HepG2 (cell line): ENCODE results near the gene GALNT11. TPM values are rescaled to one million over a fixed set of nuclear protein-coding genes. Genes with fewer than 3 reads are reported as not detected.

Experiments
- CBX5 ChIP-seq: sonication (generic); formaldehyde crosslinking; IDR thresholded peaks from 2 replicates; pipeline ENCODE4 v1.4.0; 2020; ENCODE audit warnings: missing genetic modification reagents, borderline replicate concordance
- CC2D1A ChIP-seq: sonication (generic); formaldehyde crosslinking; IDR thresholded peaks from 2 replicates; pipeline ENCODE4 v1.8.1; 2023; ENCODE audit warnings: mild to moderate bottlenecking, missing genetic modification reagents
- ESRRA ChIP-seq: sonication (generic); formaldehyde crosslinking; IDR thresholded peaks from 2 replicates; pipeline ENCODE4 v1.5.1; 2020; ENCODE audit warnings: mild to moderate bottlenecking, low read depth, missing genetic modification reagents
- GABPB1 ChIP-seq: IDR thresholded peaks from 2 replicates; pipeline ENCODE4 v1.6.1; 2016; ENCODE audit warnings: mild to moderate bottlenecking, missing genetic modification reagents, moderate library complexity, missing compliant biosample characterization
- HNF1B ChIP-seq: sonication (generic); formaldehyde crosslinking; IDR thresholded peaks from 2 replicates; pipeline ENCODE4 v1.5.1; 2020; ENCODE audit warnings: mild to moderate bottlenecking, moderate library complexity, missing genetic modification reagents
- KAT2B ChIP-seq: fragments of 150-350 bp; IDR thresholded peaks from 2 replicates; pipeline ENCODE4 v1.6.1; 2014; ENCODE audit warnings: low read depth, low read length, borderline replicate concordance
- MYC ChIP-seq: sonication (generic); formaldehyde crosslinking; IDR thresholded peaks from 2 replicates; pipeline ENCODE4 v1.9.0; 2021; ENCODE audit warnings: missing genetic modification reagents, borderline replicate concordance
- NFAT5 ChIP-seq: sonication (generic); formaldehyde crosslinking; IDR thresholded peaks from 2 replicates; pipeline ENCODE4 v1.4.0; 2020; ENCODE audit warnings: missing genetic modification reagents
- NFKB2 ChIP-seq: sonication (generic); formaldehyde crosslinking; IDR thresholded peaks from 2 replicates; pipeline ENCODE4 v1.4.0; 2020; ENCODE audit warnings: missing genetic modification reagents, borderline replicate concordance
- SATB2 ChIP-seq: sonication (generic); formaldehyde crosslinking; IDR thresholded peaks from 2 replicates; pipeline ENCODE4 v1.5.0; 2020; ENCODE audit warnings: missing genetic modification reagents
- ZNF333 ChIP-seq: sonication (generic); formaldehyde crosslinking; IDR thresholded peaks from 2 replicates; pipeline ENCODE4 v1.4.0; 2020; ENCODE audit warnings: mild to moderate bottlenecking, missing genetic modification reagents, borderline replicate concordance
- ZNF337 ChIP-seq: sonication (generic); formaldehyde crosslinking; IDR thresholded peaks from 2 replicates; pipeline ENCODE4 v1.5.1; 2020; ENCODE audit warnings: missing genetic modification reagents, low read depth, mild to moderate bottlenecking, borderline replicate concordance
- ZNF556 ChIP-seq: sonication (generic); formaldehyde crosslinking; IDR thresholded peaks from 2 replicates; pipeline ENCODE4 v1.4.0; 2020; ENCODE audit warnings: mild to moderate bottlenecking, missing genetic modification reagents, borderline replicate concordance
- ZNF782 ChIP-seq: sonication (generic); formaldehyde crosslinking; IDR thresholded peaks from 2 replicates; pipeline ENCODE4 v1.4.0; 2020; ENCODE audit warnings: missing genetic modification reagents, mild to moderate bottlenecking, borderline replicate concordance
- ZNF850 ChIP-seq: sonication (generic); formaldehyde crosslinking; conservative IDR thresholded peaks from 2 replicates; pipeline ENCODE4 v1.9.0; 2021; ENCODE audit warnings: mild to moderate bottlenecking, missing genetic modification reagents
- polyA plus RNA-seq, 8 experiments: library from polyadenylated mRNA; depleted of rRNA in 3 of 8; stranded (reverse) in 7 of 8; unstranded in 1 of 8; fragments of >200 nt; fragmentation: Illumina TruSeq in 4 of 8; extraction: Trizol in 4 of 8; gene quantifications; 2 replicates each; pipeline versions ENCODE4 v1.2.1 to v1.2.3, GENCODE V29; 2011 to 2016; ENCODE audit warnings: low read depth in 4 of 8, missing spikeins in 1 of 8, mixed read lengths in 1 of 8; ENCODE audit not compliant: insufficient read depth in 1 of 8
- total RNA-seq, 5 experiments: library from RNA; depleted of rRNA; stranded (reverse); fragments of >200 nt; fragmentation: Illumina TruSeq; extraction: Trizol; gene quantifications; 2 replicates each; pipeline ENCODE4 v1.2.3, GENCODE V29; 2016; ENCODE audit warnings: low read depth in 1 of 5
- TF ChIP-seq, protein P1 (sequence below): conservative IDR thresholded peaks from 2 replicates; pipeline ENCODE4 v1.6.1; 2018; ENCODE audit warnings: missing genetic modification reagents
- TF ChIP-seq, protein P2 (sequence below), 2 experiments: sonication (generic) in 1 of 2; formaldehyde crosslinking in 1 of 2; IDR thresholded peaks; 2 replicates each; pipeline versions ENCODE4 v1.4.0 to v1.6.1; 2016 to 2020; ENCODE audit warnings: borderline replicate concordance in 1 of 2, low read depth in 1 of 2, mild to moderate bottlenecking in 1 of 2, missing genetic modification reagents in 1 of 2

The GALNT11 gene
- total and polyA plus RNA-seq, 2 of the 13 experiments (the other 11 are each of a cell fraction or from before 2014, with no cell fraction given), result 9.3 to 16.3 TPM

- TF ChIP-seq ZNF850 (CRISPR knock-in tag) (no peak), CBX5 (CRISPR knock-in tag) (no peak), ZNF556 (CRISPR knock-in tag) (no peak), GABPB1 (no peak), ESRRA (peak; percentile 53; the same call in 1 of the 2 replicates), KAT2B (no peak), CC2D1A (CRISPR knock-in tag) (no peak), NFKB2 (CRISPR knock-in tag) (no peak), SATB2 (CRISPR knock-in tag) (no peak), ZNF333 (CRISPR knock-in tag) (no peak), ZNF337 (no peak), HNF1B (CRISPR knock-in tag) (no peak), NFAT5 (CRISPR knock-in tag) (no peak), ZNF782 (no peak), MYC (CRISPR knock-in tag) (no peak)
- TF ChIP-seq, protein P1, sequence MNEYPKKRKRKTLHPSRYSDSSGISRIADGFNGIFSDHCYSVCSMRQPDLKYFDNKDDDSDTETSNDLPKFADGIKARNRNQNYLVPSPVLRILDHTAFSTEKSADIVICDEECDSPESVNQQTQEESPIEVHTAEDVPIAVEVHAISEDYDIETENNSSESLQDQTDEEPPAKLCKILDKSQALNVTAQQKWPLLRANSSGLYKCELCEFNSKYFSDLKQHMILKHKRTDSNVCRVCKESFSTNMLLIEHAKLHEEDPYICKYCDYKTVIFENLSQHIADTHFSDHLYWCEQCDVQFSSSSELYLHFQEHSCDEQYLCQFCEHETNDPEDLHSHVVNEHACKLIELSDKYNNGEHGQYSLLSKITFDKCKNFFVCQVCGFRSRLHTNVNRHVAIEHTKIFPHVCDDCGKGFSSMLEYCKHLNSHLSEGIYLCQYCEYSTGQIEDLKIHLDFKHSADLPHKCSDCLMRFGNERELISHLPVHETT, result no peak
- TF ChIP-seq, protein P2, sequence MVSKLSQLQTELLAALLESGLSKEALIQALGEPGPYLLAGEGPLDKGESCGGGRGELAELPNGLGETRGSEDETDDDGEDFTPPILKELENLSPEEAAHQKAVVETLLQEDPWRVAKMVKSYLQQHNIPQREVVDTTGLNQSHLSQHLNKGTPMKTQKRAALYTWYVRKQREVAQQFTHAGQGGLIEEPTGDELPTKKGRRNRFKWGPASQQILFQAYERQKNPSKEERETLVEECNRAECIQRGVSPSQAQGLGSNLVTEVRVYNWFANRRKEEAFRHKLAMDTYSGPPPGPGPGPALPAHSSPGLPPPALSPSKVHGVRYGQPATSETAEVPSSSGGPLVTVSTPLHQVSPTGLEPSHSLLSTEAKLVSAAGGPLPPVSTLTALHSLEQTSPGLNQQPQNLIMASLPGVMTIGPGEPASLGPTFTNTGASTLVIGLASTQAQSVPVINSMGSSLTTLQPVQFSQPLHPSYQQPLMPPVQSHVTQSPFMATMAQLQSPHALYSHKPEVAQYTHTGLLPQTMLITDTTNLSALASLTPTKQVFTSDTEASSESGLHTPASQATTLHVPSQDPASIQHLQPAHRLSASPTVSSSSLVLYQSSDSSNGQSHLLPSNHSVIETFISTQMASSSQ (IDR thresholded peaks at IDR 0.05; ENCODE audit: low read depth), result 0 out of 2 replicates have a peak, but pooled peaks have one; percentile 34
- TF ChIP-seq, protein P2 (CRISPR knock-in tag; IDR thresholded peaks at IDR 0.05; ENCODE audit: borderline replicate concordance), result peak; percentile 65; the same call in 1 of the 2 replicates
These were observed 55.6 kb downstream of the GALNT11 start (continued) for GRCh38 chr7:152081088-152081487.
